ENCODE results near the gene MMP2.

- TF ChIP-seq, protein P1, sequence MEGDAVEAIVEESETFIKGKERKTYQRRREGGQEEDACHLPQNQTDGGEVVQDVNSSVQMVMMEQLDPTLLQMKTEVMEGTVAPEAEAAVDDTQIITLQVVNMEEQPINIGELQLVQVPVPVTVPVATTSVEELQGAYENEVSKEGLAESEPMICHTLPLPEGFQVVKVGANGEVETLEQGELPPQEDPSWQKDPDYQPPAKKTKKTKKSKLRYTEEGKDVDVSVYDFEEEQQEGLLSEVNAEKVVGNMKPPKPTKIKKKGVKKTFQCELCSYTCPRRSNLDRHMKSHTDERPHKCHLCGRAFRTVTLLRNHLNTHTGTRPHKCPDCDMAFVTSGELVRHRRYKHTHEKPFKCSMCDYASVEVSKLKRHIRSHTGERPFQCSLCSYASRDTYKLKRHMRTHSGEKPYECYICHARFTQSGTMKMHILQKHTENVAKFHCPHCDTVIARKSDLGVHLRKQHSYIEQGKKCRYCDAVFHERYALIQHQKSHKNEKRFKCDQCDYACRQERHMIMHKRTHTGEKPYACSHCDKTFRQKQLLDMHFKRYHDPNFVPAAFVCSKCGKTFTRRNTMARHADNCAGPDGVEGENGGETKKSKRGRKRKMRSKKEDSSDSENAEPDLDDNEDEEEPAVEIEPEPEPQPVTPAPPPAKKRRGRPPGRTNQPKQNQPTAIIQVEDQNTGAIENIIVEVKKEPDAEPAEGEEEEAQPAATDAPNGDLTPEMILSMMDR (IDR thresholded peaks at IDR 0.05), result no peak
- no peak for TF ChIP-seq POLR2A (IDR thresholded peaks at IDR 0.05)
These were observed 3.1 kb upstream of the MMP2 start for GRCh38 chr16:55475919-55476318.
